Measurements from ENCODE around the gene ZNF460. TPM values are rescaled to one million over a fixed set of nuclear protein-coding genes. Genes with fewer than 3 reads are reported as not detected.

The ZNF460 gene
- total RNA-seq, 1 experiment from 2014 or later = 54.1 TPM

GRCh38 chr19:57269515-57270250 lies 10.6 kb upstream of the ZNF460 start:
- no peak for TF ChIP-seq CTCF (IDR thresholded peaks at IDR 0.05; ENCODE audit: insufficient read depth in 1 of 2, low read depth in 1 of 2, low read length in 1 of 2, severe bottlenecking in 1 of 2, unreplicated experiment in 1 of 2)
- Mint-ChIP-seq H3K4me3 (ENCODE audit: unreplicated experiment) (no peak overlapping the region), H3K27me3 (ENCODE audit: insufficient read depth, unreplicated experiment) (no peaks in the 10 kb centered on the region), H3K27ac (ENCODE audit: unreplicated experiment) (no peak overlapping the region), H3K36me3 (ENCODE audit: insufficient read depth, unreplicated experiment) (peaks cover 8% of the 10 kb centered on the region), H3K4me1 (ENCODE audit: low read depth, unreplicated experiment) (peaks cover 19% of the 10 kb centered on the region), H3K9me3 (ENCODE audit: unreplicated experiment) (no peaks in the 10 kb centered on the region)
- no TSS peak for BruUV-seq (replicated peaks)
- Histone ChIP-seq H3K36me3 (ENCODE audit: control insufficient read depth, insufficient read depth, low read length) (no peaks in the 10 kb centered on the region; the same call in 1 of the 2 replicates), H3K9me3 (no peaks in the 10 kb centered on the region), H3K4me3 (ENCODE audit: low read depth, low read length) (no peak overlapping the region), H3K4me1 (peaks cover 9% of the 10 kb centered on the region; the same call in 1 of the 2 replicates), H3K27me3 (replicated peaks; ENCODE audit: control insufficient read depth, insufficient read depth, low read length) (no peaks in the 10 kb centered on the region)
- no peak for DNase-seq
- intact Hi-C loops (cut with micrococcal nuclease; ENCODE audit: unreplicated experiment) = no loop called here
- ChIA-PET CTCF (no interaction called here), POLR2A (no interaction called here)

- H3K27me3 Mint-ChIP-seq (ENCODE audit: insufficient read depth, unreplicated experiment) = no peaks in the 10 kb centered on the region
- H3K27ac Mint-ChIP-seq (ENCODE audit: unreplicated experiment) = no peak overlapping the region
- intact Hi-C loops (cut with micrococcal nuclease; ENCODE audit: unreplicated experiment) = no loop called here
- BruUV-seq (replicated peaks) = no TSS peak
- H3K9me3 Mint-ChIP-seq (ENCODE audit: unreplicated experiment) = no peaks in the 10 kb centered on the region
- Histone ChIP-seq H3K9me3 (no peaks in the 10 kb centered on the region), H3K4me1 (peaks cover 9% of the 10 kb centered on the region; the same call in 1 of the 2 replicates), H3K36me3 (ENCODE audit: control insufficient read depth, insufficient read depth, low read length) (no peaks in the 10 kb centered on the region; the same call in 1 of the 2 replicates), H3K4me3 (ENCODE audit: low read depth, low read length) (no peak overlapping the region), H3K27me3 (replicated peaks; ENCODE audit: control insufficient read depth, insufficient read depth, low read length) (no peaks in the 10 kb centered on the region)
- H3K4me3 Mint-ChIP-seq (ENCODE audit: unreplicated experiment) = no peak overlapping the region
- H3K4me1 Mint-ChIP-seq (ENCODE audit: low read depth, unreplicated experiment) = peaks cover 7% of the 10 kb centered on the region
- POLR2A ChIA-PET = interaction anchor here (0.6 kb wide), 1 partner anchor 728 kb away, joined by 3 read pairs; no protein-coding TSS in a partner anchor
- H3K36me3 Mint-ChIP-seq (ENCODE audit: insufficient read depth, unreplicated experiment) = no peaks in the 10 kb centered on the region
- CTCF ChIA-PET = no interaction called here
- TF ChIP-seq CTCF (IDR thresholded peaks at IDR 0.05; ENCODE audit: insufficient read depth in 1 of 2, low read depth in 1 of 2, low read length in 1 of 2, severe bottlenecking in 1 of 2, unreplicated experiment in 1 of 2) = no peak
- no peak for DNase-seq
These were observed 9.0 kb upstream of the ZNF460 start for GRCh38 chr19:57271280-57271679.

- intact Hi-C loops (cut with micrococcal nuclease; ENCODE audit: unreplicated experiment) = no loop called here
- no peaks in the 10 kb centered on the region for H3K4me1 Mint-ChIP-seq (ENCODE audit: low read depth, unreplicated experiment)
- Histone ChIP-seq H3K4me1 (no peaks in the 10 kb centered on the region), H3K9me3 (no peaks in the 10 kb centered on the region), H3K36me3 (ENCODE audit: control insufficient read depth, insufficient read depth, low read length) (no peaks in the 10 kb centered on the region; the same call in 1 of the 2 replicates), H3K27me3 (replicated peaks; ENCODE audit: control insufficient read depth, insufficient read depth, low read length) (no peaks in the 10 kb centered on the region), H3K4me3 (ENCODE audit: low read depth, low read length) (no peak overlapping the region)
- H3K27me3 Mint-ChIP-seq (ENCODE audit: insufficient read depth, unreplicated experiment) = no peaks in the 10 kb centered on the region
- no peak overlapping the region for H3K27ac Mint-ChIP-seq (ENCODE audit: unreplicated experiment)
- POLR2A ChIA-PET = interaction anchor here (0.6 kb wide), 1 partner anchor 33 kb away, joined by 3 read pairs; the partner anchor contains the start of gene ZNF805
- peaks cover 5% of the 10 kb centered on the region for H3K36me3 Mint-ChIP-seq (ENCODE audit: insufficient read depth, unreplicated experiment)
- DNase-seq = no peak
- no peaks in the 10 kb centered on the region for H3K9me3 Mint-ChIP-seq (ENCODE audit: unreplicated experiment)
- CTCF ChIA-PET = no interaction called here
- BruUV-seq (replicated peaks) = no TSS peak
- no peak for TF ChIP-seq CTCF (IDR thresholded peaks at IDR 0.05; ENCODE audit: insufficient read depth in 1 of 2, low read depth in 1 of 2, low read length in 1 of 2, severe bottlenecking in 1 of 2, unreplicated experiment in 1 of 2)
- H3K4me3 Mint-ChIP-seq (ENCODE audit: unreplicated experiment) = no peak overlapping the region
These were observed 7.3 kb upstream of the ZNF460 start for GRCh38 chr19:57273014-57273413.

Measured in Caco-2 (cell line).